DMS 273 (cell line): Measurements from ENCODE around the gene YTHDC2.

Source experiments
- DNase-seq: peaks from one replicate; lab custom pipeline; 2025; ENCODE audit not compliant: unreplicated experiment; lab: John Stamatoyannopoulos, UW

The YTHDC2 gene

DNA sequence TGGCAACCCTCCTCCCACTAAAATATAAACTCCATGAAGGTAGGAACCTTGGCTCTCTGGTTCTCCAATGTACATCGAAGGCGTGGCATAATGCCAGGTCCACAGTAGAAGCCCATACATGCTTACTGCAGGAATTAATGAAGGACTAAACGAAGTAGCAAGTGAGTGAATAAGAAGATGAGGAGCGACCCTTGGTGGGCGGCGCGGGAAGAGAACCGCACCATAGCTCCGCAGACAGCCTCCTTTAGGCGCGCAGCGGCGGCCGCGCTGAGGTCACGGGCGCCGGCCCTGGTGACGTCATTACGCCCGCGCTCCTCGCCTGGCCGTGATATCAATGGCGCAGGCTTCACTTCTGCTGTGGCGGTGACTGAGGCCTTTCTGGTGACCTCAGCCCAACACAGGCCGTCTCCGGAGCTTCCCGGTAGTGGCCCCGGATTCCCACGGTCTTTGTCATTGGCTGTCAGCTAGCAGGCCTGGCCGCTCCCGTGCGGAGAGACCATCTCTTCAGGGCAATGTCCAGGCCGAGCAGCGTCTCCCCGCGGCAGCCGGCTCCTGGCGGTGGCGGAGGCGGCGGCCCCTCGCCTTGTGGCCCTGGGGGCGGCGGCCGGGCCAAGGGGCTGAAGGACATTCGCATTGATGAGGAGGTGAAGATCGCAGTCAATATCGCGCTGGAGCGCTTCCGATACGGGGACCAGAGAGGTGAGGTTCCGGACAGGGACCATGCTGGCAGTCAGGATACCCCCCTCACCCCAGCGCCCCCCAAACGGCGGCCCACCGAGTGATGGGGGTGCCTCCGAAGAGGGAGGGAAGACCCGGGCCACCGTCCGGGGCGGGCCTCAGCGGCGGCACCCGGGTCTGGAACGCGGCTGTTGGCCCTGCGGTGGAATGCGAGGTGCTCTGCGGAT, at the start of gene YTHDC2:
Gene YTHDC2 (plus strand): TSS at position 311 of the 905 bp plus-strand sequence. CDS start 202 bp downstream, at position 513.
- peak; percentile 94 for DNase-seq

DNA sequence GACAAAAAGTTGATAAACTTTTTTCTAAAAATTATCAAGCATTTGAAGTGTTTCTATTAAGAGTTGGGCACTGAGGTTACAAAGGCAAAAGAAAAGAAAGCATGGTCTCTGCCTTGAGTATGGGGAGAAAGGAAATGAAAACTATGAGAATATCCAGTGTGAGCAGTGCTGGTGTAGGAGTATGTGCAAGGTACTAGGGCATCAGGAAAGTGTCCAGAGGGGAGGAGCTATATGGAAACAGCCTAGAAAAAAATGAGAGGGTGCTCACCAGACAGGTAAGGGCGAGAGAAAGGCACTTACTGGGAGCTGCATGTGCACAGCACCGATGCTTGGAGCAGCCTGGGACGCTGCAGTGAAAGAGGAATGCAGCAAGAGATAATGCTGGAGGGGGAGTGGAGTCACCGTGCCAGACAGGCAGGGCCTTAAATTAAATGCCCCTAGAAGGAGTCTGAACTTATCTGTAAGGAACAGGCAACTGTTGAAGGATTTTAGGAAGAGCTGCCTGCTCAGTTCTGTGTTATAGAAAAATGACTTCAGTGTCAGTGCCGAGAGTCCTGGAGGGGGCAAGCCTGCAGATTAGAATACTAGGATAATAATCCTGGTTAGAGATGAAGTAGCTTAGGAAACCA, 39.3 kb upstream of the YTHDC2 start:
- DNase-seq: no peak

DNA sequence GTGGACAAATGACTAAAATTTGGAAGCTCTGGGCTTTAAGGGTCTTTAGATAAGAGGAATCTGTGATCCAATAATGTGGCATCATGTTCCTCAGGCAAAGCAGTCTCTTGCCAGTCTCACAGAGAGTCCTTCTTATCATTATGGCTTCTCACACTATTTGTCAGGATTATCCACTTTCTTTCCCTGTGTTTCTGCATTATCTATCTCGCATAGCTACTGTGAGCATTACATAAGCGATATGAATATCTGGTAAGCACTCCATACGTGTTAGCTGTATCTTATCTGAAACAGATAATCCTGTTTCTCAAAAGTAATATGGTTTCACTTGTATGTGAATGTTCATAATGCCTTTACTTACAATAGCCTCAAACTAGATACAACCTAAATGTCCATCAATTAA, 34.8 kb upstream of the YTHDC2 start:
- DNase-seq: no peak

DNA sequence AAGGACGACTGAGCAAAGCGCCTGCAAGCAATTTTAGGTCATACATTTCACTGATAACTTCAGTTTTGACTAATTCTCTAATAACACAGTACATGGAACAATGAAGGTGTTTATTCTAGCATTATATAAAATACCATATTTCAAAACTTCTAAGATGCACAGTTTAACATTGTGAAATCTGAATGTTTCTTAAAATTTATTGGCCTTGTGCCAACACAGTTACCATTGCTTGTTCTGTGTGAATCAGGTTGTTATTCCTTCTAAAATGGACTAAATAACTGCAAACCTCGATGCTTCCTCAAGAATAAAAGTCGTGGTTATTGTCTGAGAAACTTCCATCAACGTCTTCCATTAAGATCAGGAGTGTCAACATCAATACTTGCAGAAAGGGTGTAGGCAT, 33.3 kb upstream of the YTHDC2 start:
- DNase-seq: no peak

DNA sequence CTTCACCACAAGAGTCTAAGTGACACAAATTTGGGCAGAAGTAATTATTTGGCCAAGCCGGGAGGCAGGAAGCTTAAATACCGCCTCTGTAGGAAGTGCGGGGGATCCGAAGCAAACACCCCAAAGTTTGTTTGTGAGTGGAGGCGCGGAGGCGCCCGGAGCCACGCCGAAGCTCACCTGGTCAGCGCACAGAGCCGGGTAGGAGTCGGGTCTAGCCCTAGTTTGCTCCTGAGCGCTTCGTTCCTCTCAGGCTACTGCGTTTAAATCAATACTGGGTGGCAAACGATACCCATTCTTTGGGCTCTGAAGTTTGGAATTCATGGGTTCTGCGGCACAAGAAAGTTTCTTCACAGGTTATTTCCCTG, 26.1 kb upstream of the YTHDC2 start:
- DNase-seq: peak; percentile 74

DNA sequence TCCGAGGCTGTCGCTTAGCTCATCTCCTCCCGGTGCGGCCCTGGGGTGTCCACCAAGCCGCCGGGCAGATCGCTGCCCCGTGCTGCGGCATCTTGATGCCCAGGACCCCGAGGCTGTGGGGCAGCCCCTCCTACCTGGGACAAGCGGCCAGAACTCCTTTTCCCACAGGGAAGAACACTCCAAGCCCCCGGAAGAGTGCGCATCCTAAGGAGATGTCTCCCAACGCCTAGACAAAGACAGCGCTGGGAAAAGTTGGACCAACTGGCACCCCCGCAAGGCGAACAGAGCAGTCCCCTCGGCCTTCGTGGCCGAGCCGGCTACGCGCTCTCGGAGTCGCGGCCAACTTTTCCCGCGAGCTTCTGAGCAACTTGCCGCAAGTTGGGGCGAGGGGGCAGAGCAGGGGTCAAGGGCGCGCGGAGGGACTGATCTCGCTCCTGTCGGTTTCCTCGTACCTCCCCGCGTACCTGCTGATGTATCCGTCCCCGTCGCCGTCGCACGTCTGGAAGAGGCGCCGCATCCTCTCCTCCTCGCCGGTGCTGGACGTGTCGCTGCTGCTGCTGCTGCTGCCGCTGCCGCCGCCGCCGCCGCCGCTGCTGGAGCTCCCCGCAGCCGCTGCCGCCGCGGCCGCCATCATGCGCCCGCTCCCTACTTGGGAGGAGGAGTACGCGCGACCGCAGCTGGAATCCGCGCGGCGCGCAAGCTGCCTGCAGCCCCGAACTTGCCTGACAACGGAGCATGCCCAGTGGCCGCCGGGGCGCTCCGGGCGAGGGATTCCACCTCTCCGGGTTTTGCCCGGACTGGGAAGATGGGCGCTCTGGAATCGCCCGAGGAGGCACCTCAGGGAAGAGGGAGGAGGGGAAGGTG, 25.5 kb upstream of the YTHDC2 start, which contains the start of gene MCC:
Gene MCC (minus strand): TSS at position 673 of the 864 bp plus-strand sequence.
- peak; percentile 96 for DNase-seq

DNA sequence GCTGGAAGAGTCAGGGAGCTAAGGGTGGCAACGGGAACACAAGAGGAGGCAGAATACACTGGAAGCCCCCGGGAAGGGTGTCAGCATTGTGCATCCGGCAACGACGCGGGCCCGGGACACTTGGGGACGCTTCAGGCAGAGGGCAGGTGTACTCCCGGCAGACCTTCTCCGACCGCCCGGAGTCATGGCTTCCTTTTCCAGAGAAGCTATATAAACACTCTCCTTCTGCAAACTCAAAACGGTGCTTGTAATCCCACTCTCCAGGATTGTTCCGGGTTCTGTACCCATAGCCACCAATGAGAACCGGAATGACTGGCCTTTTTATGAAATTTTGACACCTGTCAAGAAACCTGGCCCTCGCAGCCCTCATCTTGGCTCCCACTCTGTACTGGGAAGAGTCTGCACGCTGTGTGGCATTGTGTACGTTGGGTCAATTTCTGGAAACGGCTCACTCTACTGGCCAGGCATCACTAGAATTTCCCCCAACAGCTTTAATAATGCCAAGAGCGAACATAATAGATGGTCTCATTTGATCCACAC, 24.8 kb upstream of the YTHDC2 start:
- DNase-seq: no peak

DNA sequence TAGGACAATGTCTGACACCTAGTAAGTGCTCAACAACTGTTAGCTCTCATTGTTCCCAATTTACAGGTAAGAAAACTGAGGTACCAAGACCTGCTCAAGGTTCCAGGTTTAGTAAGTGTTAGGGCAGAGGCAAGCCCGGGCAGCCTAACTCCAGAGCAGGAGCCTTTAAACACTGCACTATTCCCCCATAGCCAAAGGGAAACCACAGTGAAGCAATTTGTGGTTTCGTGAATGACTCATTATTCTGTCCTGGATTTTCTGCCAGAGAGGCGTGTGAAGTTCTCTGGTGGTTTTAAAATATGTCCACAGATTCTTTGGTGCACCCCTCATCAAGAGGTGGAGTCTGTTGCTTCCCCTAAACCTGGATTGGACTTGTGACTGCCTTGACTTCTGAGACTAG, 24.2 kb upstream of the YTHDC2 start:
- DNase-seq: peak; percentile 38

DNA sequence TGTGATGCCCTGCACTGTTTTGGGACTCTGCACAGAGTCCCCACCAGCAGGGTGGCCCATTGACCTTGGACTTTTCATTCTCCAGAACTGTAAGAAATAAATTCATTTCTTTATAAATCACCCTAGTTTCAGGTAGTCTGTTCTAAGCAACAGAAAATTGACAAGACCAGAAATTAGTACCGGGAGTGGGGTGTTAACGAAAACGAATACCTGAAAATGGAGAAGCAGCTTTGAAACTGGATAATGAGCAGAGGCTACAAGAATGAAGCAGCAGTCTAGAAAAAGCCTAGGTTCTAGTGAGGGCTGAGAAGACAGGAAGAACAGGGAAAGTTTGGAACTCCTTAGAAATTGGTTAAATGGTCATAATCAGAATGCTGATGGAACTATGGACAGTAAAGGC, 23.2 kb upstream of the YTHDC2 start:
- no peak for DNase-seq

DNA sequence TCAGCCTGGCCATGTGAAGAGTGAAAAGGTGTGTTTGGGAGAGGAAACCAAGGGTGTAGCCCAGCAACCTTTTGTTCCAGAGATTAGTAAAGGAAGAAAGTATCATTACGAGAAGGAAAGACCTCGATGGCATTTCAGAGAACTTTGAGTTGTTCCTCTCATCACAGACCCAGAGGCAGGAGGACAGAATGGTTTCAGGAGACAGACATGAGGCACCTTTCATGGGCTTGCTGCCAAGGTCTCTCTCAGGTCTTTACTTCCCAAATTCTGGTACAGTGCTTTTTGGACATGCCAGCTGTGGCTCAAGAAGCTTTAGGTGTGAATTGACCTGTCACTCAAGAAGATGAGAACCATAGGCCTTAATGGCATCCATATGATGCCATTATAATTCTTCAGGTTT, 22.5 kb upstream of the YTHDC2 start:
- no peak for DNase-seq

DNA sequence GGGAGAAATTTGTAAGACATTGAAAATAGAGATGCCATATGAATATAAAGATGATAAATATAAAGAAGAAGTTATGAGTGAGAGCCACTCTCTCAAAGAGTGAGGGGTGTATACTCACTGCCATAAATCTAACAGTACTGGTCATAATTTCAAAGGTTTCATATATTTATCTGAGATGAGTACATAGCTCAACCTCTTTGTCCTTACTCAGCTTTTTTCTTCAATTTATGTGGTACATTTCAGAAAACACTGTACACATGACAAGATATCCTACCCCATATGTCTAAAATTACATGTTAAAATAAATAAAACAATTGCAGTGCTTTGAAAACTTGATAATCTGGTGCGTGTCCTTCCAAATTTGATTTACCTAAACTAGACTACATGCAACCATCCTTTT, 20.0 kb upstream of the YTHDC2 start:
- DNase-seq: no peak

DNA sequence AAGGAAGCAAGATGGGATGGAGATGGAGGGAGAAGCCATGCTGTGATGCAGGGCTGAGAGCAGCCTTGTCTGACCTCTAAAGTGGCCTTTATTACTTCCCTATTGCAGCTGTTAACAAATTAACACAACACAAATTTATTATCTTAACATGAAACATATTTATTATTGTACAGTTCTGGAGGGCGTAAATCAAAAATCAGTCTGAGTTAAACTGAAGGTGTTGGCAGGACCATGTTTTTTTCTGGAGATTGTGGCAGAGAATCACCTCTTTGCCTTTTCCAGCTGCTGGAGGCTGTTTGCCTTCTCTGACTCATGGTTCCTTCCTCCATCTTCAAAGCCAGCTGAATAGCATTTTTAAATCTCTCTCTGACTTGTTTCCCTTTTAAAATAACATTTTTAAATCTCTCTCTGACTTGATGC, 18.1 kb upstream of the YTHDC2 start:
- no peak for DNase-seq

DNA sequence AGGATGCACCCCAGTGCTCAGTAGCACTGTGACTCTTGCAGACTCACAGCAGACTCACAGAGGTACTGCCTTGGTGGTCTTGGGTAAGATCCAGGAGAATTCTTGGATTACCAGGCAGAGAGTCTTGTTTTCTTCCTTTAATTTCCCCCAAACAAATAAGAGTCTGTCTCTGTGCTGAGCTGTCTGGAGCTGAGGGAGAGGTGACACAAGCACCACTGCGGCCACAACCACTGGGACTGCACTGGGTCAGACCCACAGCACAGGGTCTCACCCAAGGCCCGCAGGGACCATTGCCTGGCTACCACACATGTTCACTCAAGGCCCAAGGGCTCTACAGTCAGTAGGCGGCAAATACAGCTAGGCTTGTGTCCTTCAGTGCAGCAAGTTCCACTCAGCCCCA, 11.4 kb upstream of the YTHDC2 start:
- no peak for DNase-seq

DNA sequence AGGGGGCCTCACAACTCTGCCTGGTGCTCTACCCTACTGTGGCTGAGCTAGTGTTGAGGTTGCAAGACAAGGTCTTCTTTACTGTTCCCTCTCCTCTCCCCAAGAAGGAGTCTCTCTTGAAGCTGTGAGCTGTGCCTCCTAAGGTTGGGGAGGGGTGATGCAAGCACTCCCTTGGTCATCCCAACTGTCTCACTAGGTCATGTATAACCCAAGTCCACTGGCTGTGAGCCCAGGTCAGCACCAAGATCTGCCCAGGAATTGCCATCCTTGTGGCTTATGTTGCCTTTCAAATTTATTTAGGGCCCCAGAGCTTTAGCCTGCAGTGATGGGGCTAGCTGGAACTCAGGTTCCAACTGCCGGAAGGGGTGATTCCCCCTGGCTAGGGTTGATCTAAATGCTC, 10.3 kb upstream of the YTHDC2 start:
- DNase-seq: no peak

DNA sequence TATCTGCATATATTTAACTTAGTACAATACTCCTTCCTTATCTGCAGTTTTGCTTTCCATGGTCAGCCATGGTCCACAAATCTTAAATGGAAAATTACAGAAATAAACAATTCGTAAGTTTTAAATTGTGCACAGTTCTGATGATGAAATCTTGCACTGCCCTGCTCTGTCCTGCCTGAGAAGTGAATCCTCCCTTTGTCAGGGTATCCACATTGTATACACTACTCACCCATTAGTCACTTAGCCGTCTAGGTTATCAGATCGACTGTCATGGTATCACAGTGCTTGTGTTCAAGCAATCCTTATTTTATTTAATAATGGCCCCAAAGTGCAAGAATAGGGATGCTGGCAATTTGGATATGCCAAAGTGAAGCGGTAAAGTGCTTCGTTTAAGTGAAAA, 8.3 kb upstream of the YTHDC2 start:
- no peak for DNase-seq

DNA sequence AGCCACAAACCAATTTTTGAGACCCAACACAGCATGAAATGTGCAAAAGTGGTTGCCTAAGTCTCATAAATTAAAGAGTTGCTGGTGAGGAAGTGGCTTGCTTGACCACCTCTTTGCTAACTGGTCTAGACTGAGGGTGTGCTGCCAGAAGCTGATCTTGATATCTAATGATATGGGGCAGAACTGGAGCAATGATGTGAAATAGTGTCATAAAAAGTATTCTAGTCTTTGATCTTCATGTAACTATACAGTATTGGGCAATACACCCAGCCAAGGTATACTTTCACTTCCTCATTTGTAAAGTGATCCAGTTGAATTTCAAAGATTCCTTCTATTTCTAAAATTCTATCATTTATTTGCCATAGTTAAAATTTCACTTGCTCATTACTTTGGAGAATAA, 5.9 kb upstream of the YTHDC2 start:
- DNase-seq: no peak

DNA sequence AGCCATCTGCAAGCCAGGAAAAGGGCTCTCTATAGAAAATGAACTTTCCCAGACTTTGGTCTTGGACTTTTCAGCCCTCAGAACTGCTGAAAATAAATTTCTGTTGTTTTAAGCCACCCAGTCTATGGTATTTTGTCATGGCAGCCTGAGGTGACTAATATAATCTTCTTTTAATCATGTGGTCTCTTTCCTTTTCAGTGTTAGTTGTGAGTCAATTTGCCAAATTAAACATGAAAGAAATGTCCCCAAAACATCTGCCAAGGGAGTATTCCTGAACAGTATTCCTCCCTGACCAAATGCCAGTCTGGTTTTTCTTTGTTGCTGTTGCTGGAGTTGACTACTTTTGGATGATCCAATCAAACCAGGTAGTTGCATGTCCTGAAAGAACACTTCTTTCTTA, 4.7 kb upstream of the YTHDC2 start:
- no peak for DNase-seq

DNA sequence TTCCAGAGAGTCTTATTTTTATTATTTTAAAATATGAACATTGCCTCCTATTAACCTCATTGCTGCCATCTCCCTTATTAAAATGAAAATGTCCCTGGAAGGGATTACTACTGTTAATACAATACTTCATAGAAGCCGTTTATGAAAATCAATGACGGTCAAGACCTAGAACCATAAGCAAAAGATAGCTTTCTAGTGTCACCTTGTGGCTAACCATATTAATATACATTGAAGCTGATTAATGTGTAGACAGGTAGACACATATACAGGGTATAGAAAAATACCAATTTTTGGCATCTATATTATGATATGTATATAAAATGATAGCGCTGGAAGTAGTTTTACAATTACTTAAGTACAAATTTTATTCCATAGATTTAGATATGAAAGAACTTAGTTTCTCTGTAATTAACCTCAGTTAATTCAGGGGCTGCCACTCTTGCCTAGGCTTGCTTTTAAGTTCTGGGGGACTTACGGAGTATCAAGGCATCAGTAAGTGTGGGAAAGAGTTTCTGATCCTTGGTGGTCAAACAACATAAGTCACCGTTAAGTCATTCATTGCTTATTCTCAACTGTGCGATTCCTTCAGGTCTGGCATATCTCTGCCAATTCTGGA, 2.5 kb upstream of the YTHDC2 start:
- DNase-seq: peak; percentile 70

DNA sequence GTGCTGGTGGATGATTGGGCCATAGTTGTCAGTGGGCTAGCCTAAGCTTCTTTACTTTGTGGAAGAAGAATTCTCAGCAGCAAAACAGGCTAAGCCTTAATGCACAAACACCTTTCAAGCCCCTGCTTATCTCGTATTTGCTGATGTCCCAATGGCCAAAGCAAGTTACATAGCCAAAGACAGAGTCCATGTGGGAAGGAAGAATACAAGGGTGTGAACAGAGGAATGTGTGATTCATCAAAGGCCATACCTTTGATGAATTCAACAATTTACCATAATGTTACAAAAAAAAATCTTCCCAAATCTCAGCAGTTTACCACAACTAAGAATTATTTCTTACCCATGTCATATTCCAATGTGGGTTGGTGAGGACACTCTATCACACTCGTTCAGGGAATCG, 1.2 kb upstream of the YTHDC2 start:
- DNase-seq: no peak

DNA sequence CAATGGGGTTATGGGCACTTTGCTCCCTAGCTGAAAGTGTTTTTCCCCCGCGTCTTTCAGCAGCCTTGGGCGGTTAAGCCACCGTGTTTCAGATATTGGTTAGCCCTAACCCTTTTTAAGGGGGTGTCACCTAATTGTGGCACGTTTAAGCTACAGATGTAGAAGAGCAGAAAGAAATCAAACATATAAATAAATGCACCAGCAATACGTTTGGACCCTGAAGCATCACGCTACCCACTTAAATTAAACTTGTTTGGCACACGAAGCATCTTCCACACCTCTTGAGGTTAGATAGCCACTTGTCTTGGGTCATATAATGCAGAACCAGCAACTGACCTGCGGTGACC, 768 bp downstream of the YTHDC2 start:
- DNase-seq: no peak

DNA sequence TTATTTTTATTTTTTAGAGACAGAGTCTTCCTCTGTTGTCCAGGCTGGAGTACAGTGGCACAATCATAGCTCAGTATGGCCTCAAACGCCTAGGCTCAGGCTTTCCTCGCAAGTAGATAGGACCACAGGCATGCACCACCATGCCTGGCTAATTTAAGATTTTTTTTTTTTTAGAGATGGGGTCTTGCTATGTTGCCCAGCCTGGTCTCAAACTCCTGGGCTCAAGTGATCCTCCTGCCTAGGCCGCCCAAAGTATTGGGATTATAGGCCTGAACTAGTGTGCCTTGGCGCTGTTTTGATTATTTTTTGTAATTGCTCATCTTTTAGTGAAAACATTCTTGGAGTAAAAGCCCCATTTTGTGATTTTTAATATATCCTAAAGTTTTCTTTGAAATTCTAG, 5.4 kb downstream of the YTHDC2 start:
- DNase-seq: no peak
